ENCODE results near the gene FBLN2. TPM values are rescaled to one million over a fixed set of nuclear protein-coding genes. Genes with fewer than 3 reads are reported as not detected.

FBLN2 gene
- total and polyA plus RNA-seq, 10 of the 15 experiments (the other 5 are each of a cell fraction or from before 2014, with no cell fraction given), result 0.03 to 0.41 (median 0.12) TPM; not detected in 2

DNA sequence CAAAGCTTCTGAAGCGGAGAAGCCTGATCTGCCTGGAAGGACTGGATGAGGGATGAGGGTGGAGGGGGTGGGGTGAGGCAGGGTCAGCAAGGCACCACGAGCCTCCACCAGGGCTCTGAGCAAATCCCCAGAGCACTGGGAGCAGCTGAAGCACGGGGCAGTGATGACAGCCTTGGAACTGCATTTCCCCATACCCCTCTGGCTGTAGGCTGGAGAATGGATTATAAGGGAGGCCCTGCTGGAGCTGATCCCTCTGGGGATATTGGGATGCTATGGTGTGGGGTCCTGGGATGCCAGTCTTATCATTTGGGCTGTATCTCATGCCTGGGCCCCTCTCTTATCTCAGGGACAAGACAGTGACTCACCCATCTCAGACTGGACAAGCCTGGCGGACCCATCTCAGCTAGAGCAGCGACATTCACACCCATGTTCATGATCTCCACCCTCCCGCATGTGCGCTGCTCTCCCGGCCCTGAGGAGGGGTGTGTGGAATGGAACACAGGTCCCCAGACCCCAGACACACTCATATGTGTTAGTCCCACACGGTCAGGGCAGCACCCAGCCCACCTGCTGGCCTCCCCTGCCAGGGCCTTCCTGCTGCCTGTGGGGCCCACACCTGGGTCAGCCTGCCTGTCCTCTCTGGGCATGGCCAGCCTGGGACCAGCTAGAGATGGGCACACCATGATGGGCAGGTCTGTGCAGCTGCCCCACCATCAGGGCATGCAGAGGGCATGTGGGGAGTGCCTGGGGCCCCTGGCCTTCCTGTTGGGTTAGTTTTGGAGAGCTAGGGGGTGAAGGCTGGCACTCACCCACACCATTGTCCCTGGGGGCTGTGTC lies 97.1 kb downstream of the FBLN2 start (continued):
- no peak for TF ChIP-seq BHLHE40 (IDR thresholded peaks at IDR 0.05; ENCODE audit: borderline replicate concordance in 1 of 2, low read depth in 2 of 2, low read length in 1 of 2)
- no peak for TF ChIP-seq KAT2A (conservative IDR thresholded peaks at IDR 0.05; ENCODE audit: control insufficient read depth, low read depth, low read length)

DNA sequence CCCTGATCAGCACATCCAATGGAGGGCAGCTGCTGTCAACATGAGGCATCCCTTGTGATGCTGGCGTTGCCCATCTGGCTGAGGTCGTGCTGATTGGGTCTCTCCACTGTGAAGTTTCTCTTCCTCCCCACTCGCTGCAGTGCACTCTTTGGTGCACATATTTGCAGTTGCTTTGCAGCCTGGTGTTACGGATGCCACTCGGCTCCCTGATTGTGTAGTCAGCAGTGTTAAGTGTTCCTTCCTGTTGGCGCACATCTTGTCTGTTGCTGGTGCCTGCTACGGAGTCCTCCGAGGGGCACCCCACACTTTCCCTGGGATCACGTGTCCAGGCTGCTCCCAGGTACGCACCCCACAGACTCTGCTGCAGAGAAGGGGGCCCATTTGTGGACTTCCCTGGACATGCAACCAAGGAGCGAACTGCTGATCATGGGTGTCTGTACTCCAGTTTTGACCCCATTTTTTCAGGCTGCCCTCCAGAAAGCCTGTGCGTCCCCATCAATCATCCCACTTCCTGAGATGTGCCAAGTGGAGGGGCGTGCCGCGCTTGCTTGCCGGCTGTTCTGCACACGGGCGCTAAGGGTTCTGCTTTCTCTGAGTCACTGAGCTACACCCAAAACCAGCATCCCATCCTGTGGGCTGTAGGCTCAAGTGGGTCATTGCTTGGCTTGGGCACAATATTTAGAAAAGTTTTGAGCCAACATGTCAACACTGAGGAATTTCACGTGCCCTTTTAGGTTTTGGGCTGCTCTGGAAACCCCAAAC lies 98.6 kb downstream of the FBLN2 start:
- Histone ChIP-seq H3K9ac (ENCODE audit: control insufficient read depth, insufficient read depth, low read length) (no peak overlapping the region), H3K9me3 (replicated peaks; ENCODE audit: control insufficient read depth, insufficient read depth, low read length) (no peaks in the 10 kb centered on the region), H3K27me3 (replicated peaks in 1 of 2; ENCODE audit: control insufficient read depth in 2 of 2, insufficient read depth in 2 of 2, low read length in 1 of 2) (peaks cover 2 to 7% of the 10 kb centered on the region in 2 experiments; a peak in 2 of 4 replicates), H4K20me1 (ENCODE audit: control insufficient read depth, insufficient read depth) (no peaks in the 10 kb centered on the region), H3K36me3 (ENCODE audit: control insufficient read depth in 2 of 2, insufficient read depth in 2 of 2, low read length in 1 of 2) (no peaks in the 10 kb centered on the region), H3K27ac (ENCODE audit: control insufficient read depth, insufficient read depth) (no peak overlapping the region), H3K4me1 (ENCODE audit: control insufficient read depth, insufficient read depth, low read length) (no peaks in the 10 kb centered on the region), H3K4me2 (ENCODE audit: control insufficient read depth, insufficient read depth) (no peak overlapping the region), H3K79me2 (ENCODE audit: control insufficient read depth, insufficient read depth, low read length) (no peaks in the 10 kb centered on the region), H3K4me3 (no peak overlapping the region), H2AFZ (ENCODE audit: control insufficient read depth, low read depth, low read length) (no peak overlapping the region)
- ChIA-PET CTCF (interaction anchor here (0.6 to 10.4 kb wide), 27 partner anchors 8 to 743 kb away, joined by 3 to 231 read pairs (median 5); partner anchors contain the start of gene HDAC11), POLR2A (interaction anchor here (0.6 kb wide), 1 partner anchor 150 kb away, joined by 3 read pairs; no protein-coding TSS in a partner anchor), SMC1A (ENCODE audit: uncharacterized antibody, unreplicated experiment) (interaction anchor here (0.7 to 7.4 kb wide), 7 partner anchors 10 to 555 kb away, joined by 3 to 62 read pairs (median 4); no protein-coding TSS in a partner anchor), RAD21 (ENCODE audit: unreplicated experiment) (interaction anchor here (0.8 to 3.0 kb wide), 5 partner anchors 148 to 168 kb away, joined by 3 to 79 read pairs (median 5); partner anchors contain the start of gene HDAC11)
- WGBS (ENCODE audit: insufficient coverage, insufficient replicate concordance, low lambda C conversion rate, missing lambda C conversion rate), result 16% methylated on average over 18 of the region's 19 CpGs
- in situ Hi-C loops (cut with MboI), result loop anchor here (5.0 kb wide), 1 partner anchor 150 kb away; no protein-coding TSS in a partner anchor
- DNase-seq (ENCODE audit: low read depth, low spot score) (no peak), ATAC-seq (no peak), FAIRE-seq (no peak)
- TF ChIP-seq, protein P1, sequence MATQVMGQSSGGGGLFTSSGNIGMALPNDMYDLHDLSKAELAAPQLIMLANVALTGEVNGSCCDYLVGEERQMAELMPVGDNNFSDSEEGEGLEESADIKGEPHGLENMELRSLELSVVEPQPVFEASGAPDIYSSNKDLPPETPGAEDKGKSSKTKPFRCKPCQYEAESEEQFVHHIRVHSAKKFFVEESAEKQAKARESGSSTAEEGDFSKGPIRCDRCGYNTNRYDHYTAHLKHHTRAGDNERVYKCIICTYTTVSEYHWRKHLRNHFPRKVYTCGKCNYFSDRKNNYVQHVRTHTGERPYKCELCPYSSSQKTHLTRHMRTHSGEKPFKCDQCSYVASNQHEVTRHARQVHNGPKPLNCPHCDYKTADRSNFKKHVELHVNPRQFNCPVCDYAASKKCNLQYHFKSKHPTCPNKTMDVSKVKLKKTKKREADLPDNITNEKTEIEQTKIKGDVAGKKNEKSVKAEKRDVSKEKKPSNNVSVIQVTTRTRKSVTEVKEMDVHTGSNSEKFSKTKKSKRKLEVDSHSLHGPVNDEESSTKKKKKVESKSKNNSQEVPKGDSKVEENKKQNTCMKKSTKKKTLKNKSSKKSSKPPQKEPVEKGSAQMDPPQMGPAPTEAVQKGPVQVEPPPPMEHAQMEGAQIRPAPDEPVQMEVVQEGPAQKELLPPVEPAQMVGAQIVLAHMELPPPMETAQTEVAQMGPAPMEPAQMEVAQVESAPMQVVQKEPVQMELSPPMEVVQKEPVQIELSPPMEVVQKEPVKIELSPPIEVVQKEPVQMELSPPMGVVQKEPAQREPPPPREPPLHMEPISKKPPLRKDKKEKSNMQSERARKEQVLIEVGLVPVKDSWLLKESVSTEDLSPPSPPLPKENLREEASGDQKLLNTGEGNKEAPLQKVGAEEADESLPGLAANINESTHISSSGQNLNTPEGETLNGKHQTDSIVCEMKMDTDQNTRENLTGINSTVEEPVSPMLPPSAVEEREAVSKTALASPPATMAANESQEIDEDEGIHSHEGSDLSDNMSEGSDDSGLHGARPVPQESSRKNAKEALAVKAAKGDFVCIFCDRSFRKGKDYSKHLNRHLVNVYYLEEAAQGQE (IDR thresholded peaks at IDR 0.05; ENCODE audit: low read depth, low read length), result no peak
- no peak for TF ChIP-seq NRF1 (conservative IDR thresholded peaks at IDR 0.05; ENCODE audit: low read depth, low read length)
- no peak for TF ChIP-seq ZBTB33 (IDR thresholded peaks at IDR 0.05)
- no peak for TF ChIP-seq ESRRA (IDR thresholded peaks at IDR 0.05; ENCODE audit: low read length)
- TF ChIP-seq NFYA (IDR thresholded peaks at IDR 0.05; ENCODE audit: borderline replicate concordance, low read depth, low read length), result no peak
- no peak for TF ChIP-seq BMI1 (IDR thresholded peaks at IDR 0.05; ENCODE audit: borderline replicate concordance)
- BruUV-seq (replicated peaks), result no TSS peak
- intact Hi-C loops (cut with micrococcal nuclease; ENCODE audit: unreplicated experiment), result loop anchor here (1.0 kb wide), 2 partner anchors 147 to 151 kb away; no protein-coding TSS in a partner anchor

Data from GM12878 (cell line).